Nephron (organoid): ENCODE measurements around the gene ZC3H12D.

ENCODE experiments used
- H3K27ac Mint-ChIP-seq, 3 experiments: 2 replicates each; pipeline ENCODE4 v1.8.0; 2020; ENCODE audit warnings: mixed read lengths in 3 of 3, mild to moderate bottlenecking in 2 of 3, moderate library complexity in 1 of 3
- H3K27me3 Mint-ChIP-seq: 2 replicates; pipeline ENCODE4 v1.8.0; 2021; ENCODE audit warnings: low read depth, mild to moderate bottlenecking, moderate library complexity, mixed read lengths
- H3K36me3 Mint-ChIP-seq: 2 replicates; pipeline ENCODE4 v1.8.0; 2020; ENCODE audit warnings: low read depth, mixed read lengths
- H3K4me1 Mint-ChIP-seq: 2 replicates; pipeline ENCODE4 v1.8.0; 2020; ENCODE audit warnings: mixed read lengths
- H3K4me3 Mint-ChIP-seq, 3 experiments: 2 replicates each; pipeline ENCODE4 v1.8.0; 2020; ENCODE audit warnings: mild to moderate bottlenecking in 3 of 3, mixed read lengths in 3 of 3, moderate library complexity in 2 of 3
- H3K9me3 Mint-ChIP-seq: 2 replicates; pipeline ENCODE4 v1.8.0; 2020; ENCODE audit warnings: mixed read lengths
- TF ChIP-seq, protein P1 (sequence below), 3 experiments: fragments of 200-600 bp; sonication (generic); IDR thresholded peaks; one replicate each; pipeline ENCODE4 v1.5.0; 2021; ENCODE audit warnings: antibody characterized with exemption in 3 of 3; ENCODE audit not compliant: unreplicated experiment in 3 of 3

The ZC3H12D gene

DNA sequence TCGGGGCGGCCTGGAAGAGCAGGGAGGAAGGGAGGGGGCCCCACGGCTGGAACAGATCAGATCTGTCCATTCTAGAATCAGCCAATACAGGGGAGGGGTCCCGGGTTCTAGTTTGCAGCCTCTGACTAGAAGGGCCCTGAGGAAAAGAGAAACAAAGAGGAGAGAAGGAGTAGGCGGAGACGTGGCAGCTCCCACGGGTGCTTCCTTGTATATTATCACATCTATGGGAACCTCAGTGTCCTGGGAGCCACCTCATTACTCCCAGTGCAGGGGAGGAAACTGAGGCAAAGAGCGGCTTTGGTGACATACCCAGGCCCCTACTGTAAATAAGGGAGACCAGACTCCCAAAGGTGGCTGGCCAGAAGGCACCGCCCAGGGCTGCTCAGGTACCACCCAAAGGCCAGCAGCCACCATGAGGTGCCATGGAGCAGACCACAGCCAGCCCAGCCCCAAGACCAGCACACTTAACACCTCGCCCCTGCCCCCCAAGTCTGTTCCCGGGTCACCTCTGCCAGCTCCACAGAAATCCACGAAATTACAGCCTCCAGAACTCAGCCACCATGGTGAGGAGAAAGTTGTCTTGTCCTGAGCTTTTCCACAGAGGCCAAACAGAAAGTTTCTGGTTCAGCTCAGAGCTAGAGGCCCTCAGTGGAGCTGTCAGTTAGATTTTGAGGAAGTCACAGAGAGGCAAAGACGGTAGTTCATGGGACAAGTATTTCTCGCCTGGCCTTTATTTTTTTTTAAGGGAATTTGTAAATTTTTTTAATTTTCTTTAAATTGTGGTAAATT is 2.1 kb downstream of the ZC3H12D start:
- H3K4me1 Mint-ChIP-seq = peaks cover 5% of the 10 kb centered on the region
- H3K4me3 Mint-ChIP-seq = peak overlapping the region in 2 of 3 experiments; percentile 52 to 63
- peak overlapping the region in 2 of 3 experiments; percentile 50 to 61 for H3K27ac Mint-ChIP-seq
- H3K36me3 Mint-ChIP-seq = no peaks in the 10 kb centered on the region
- TF ChIP-seq, protein P1, sequence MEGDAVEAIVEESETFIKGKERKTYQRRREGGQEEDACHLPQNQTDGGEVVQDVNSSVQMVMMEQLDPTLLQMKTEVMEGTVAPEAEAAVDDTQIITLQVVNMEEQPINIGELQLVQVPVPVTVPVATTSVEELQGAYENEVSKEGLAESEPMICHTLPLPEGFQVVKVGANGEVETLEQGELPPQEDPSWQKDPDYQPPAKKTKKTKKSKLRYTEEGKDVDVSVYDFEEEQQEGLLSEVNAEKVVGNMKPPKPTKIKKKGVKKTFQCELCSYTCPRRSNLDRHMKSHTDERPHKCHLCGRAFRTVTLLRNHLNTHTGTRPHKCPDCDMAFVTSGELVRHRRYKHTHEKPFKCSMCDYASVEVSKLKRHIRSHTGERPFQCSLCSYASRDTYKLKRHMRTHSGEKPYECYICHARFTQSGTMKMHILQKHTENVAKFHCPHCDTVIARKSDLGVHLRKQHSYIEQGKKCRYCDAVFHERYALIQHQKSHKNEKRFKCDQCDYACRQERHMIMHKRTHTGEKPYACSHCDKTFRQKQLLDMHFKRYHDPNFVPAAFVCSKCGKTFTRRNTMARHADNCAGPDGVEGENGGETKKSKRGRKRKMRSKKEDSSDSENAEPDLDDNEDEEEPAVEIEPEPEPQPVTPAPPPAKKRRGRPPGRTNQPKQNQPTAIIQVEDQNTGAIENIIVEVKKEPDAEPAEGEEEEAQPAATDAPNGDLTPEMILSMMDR (IDR thresholded peaks at IDR 0.05; ENCODE audit: unreplicated experiment in 3 of 3) = no peak
- H3K27me3 Mint-ChIP-seq = peaks cover 15% of the 10 kb centered on the region
- no peaks in the 10 kb centered on the region for H3K9me3 Mint-ChIP-seq

DNA sequence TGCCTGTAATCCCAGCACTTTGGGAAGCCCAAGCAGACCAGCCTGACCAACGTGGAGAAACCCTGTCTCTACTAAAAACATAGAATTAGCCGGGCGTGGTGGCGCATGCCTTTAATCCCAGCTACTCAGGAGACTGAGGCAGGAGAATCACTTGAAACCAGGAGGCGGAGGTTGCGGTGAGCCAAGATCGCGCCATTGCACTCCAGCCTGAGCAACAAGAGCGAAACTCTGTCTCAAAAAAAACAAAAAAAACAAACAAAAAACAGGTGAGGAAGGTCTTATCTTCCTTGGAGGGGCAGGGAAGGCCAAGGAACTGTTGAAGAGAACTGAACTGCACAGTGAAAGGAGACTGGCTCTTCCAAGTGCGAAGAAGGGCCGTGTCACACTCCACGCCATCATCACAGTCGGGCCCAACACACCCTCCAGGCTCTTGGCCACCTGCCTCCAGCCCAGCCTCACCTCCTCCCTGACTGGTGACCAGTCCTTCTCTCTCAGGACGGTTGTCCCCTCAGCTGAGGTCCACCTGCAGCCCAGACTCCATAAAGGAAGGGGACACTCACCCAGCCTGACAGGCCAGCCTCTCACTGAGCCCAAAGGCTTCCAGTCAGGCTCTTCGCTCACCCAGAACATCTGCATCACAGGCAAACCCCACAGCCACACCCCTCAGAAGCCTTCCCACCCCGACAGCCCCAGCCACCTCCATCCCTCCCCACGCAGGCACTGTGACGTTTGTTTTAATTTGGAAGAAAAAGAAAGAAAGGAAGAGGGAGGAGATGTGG is 4.1 kb downstream of the ZC3H12D start:
- H3K4me3 Mint-ChIP-seq = peak overlapping the region in 1 of 3 experiments; percentile 36
- TF ChIP-seq, protein P1 (IDR thresholded peaks at IDR 0.05; ENCODE audit: unreplicated experiment in 3 of 3) = no peak
- H3K4me1 Mint-ChIP-seq = peaks cover 5% of the 10 kb centered on the region
- no peaks in the 10 kb centered on the region for H3K9me3 Mint-ChIP-seq
- H3K27me3 Mint-ChIP-seq = peaks cover 15% of the 10 kb centered on the region
- H3K27ac Mint-ChIP-seq = no peak overlapping the region
- no peaks in the 10 kb centered on the region for H3K36me3 Mint-ChIP-seq

DNA sequence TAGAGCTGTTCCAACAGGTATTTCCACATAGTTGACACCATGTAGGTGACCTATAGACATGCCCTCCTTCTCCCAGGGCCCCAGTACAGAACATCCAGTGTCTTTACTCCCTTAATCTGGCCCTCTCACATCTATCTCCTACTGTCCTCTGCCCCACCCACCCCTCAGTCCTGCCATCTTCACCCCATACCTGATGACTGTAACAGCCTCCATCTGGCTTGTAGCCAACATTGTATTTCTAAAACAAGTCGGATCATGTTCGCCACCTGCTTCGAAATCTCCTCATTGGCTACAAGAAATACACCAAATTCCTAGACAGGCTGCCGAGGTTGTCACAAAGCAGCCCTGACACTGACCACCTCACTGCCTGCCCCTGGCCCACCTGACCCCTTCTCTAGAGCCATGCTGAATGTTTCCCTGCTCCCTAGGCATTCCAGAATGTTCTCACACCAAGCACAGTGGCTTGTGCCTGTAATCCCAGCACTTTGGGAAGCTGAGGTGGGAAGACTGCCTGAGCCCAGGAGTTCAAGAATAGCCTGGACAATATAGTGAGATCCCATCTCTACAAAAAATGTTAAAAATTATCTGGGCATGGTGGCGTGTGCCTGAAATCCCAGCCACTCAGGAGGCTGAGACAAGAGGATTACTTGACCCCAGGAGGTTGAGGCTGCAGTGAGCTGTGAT is 6.0 kb downstream of the ZC3H12D start:
- Mint-ChIP-seq H3K9me3 (no peaks in the 10 kb centered on the region), H3K4me1 (peaks cover 6% of the 10 kb centered on the region), H3K4me3 (no peak overlapping the region), H3K27ac (no peak overlapping the region), H3K27me3 (peaks cover 15% of the 10 kb centered on the region), H3K36me3 (no peaks in the 10 kb centered on the region)
- TF ChIP-seq, protein P1 (IDR thresholded peaks at IDR 0.05; ENCODE audit: unreplicated experiment in 3 of 3) = no peak

DNA sequence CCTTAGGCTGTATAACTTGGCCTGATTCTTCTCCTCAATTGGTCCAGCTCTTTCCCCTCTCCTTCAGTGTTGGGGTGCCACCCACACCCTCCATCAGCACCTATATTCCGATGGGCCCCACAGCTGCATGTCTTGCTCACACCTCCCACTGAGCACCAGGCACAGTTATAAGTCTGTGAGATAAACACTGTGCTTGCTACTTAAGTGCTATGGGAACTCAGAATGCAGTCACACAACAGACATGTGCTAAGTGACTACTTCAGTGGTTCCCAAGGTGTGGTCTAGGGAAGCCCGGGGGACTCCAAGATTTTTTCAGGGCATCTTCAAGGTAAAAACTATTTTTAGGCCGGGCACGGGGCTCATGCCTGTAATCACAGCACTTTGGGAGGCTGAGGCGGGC is 7.3 kb downstream of the ZC3H12D start:
- no peak overlapping the region for H3K27ac Mint-ChIP-seq

DNA sequence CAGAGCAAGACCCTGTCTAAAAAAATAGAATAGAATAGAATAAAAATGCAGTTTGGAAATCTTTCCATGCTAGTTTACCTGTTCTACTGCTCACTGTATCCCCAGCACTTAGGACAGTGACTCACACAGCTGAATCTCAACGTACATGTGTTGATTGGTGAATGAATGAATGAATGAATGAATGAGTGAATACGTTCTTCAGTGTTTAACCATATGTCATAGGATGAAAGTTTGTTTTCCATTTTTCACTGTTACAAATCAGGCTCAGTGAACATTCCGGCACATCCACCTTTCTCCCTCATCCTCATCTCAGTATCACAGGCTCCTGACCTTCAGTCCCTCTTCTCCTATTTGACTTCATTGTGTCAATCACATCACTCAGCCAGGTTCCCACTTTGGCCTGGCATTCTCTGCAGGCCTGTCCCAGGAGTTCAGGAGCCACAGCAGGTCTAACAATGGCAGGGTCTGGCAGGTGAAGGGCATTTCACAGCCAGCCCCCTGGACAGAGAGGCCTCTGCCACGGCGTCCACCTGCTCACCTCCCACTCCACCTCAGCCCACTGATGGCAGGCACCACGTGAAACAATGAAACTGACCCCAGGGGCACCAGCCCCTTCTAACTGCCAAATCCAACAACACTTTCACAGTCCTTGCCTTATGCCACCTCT is 7.9 kb downstream of the ZC3H12D start:
- Mint-ChIP-seq H3K36me3 (no peaks in the 10 kb centered on the region), H3K27ac (no peak overlapping the region), H3K27me3 (peaks cover 27% of the 10 kb centered on the region), H3K4me1 (peaks cover 8% of the 10 kb centered on the region), H3K9me3 (no peaks in the 10 kb centered on the region), H3K4me3 (no peak overlapping the region)
- TF ChIP-seq, protein P1 (IDR thresholded peaks at IDR 0.05; ENCODE audit: unreplicated experiment in 3 of 3) = no peak

More for the DNA sequence above, 7.3 kb downstream of the ZC3H12D start:
- peaks cover 27% of the 10 kb centered on the region for H3K27me3 Mint-ChIP-seq
- H3K4me1 Mint-ChIP-seq = peaks cover 13% of the 10 kb centered on the region
- TF ChIP-seq, protein P1 (IDR thresholded peaks at IDR 0.05; ENCODE audit: unreplicated experiment in 3 of 3) = no peak
- no peaks in the 10 kb centered on the region for H3K9me3 Mint-ChIP-seq
- no peaks in the 10 kb centered on the region for H3K36me3 Mint-ChIP-seq
- H3K4me3 Mint-ChIP-seq = no peak overlapping the region
